Right renal cortex interstitium (tissue), 3 donors: ENCODE measurements around the gene E2F7. TPM values are rescaled to one million over a fixed set of nuclear protein-coding genes. Genes with fewer than 3 reads are reported as not detected.

Experiments used
- DNase-seq, 3 donors: peaks; one replicate each; pipeline ENCODE4 v3.0.0-alpha.2; 2013; ENCODE audit warnings: low read depth in 3 of 3, low spot score in 2 of 3
- polyA plus RNA-seq, 3 donors: library from polyadenylated mRNA; unstranded; fragments of 120-200 nt; gene quantifications; one replicate each; pipeline ENCODE4 v1.2.1, GENCODE V29; 2013; ENCODE audit not compliant: insufficient read length in 3 of 3

E2F7 gene
- polyA plus RNA-seq, 3 donors, result 6.4 to 7.5 (median 6.5) TPM

DNA sequence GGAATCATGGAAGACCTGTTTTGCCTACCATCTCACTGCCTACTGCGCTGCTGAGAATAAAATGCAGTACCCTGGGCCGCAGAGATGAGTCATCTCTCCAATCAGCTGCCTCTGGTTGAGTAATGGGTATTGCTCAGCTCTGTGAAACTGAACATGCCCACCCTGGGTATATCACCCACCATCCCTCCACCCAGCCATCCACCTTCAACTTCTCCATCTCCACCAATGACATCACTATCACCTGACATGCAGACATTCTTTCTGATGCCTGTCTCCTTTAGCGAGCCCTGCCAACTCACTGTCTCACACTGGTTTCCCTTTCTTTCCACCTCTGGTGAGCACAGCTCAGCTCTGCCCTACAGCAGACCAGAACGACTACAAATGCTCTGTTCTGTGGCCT is 33.6 kb downstream of the E2F7 start:
- no peak for DNase-seq

DNA sequence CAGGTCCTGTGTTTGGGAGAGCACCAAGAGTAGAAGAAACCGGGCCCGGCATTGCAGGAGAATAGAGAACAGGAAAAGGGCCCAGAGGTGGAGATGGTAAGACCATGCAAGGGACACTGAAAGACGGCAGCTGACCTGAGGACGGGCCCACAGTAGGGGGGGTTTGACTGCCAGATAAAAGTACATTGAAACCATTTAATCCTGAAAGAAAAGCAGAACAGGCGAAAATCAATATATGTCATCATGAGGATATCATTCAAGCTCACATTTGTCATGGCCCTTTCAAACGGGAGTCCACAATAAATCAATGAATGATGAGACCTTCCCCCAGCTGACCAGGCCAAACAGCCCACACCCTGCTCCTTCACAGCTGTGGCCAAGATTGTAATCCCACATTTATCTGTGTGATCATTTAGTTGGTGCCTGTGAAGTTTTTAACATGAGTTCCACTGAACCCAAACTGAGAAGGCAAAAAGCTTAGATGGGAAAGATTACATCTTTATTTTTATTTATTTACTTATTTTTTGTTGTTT is 39.5 kb downstream of the E2F7 start:
- no peak for DNase-seq

DNA sequence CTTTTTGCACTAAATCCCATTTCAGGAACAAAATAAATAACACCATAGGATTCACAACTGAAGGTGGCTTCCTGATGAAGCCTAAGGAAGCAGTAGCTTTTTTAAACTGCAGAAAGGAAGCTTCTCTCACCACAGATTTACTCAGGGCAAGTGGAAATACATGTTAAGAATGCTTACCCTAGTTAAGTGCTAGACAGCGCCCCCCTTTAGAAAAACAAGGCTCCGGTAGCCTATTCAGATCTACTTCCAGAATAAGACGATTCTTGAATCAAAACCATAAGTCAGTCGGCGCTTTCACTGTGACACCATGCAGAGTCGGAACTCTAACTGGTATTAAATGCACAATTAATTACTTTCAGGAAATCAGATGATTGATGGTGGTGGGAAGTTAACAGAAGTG is 41.9 kb downstream of the E2F7 start:
- DNase-seq, result no peak

DNA sequence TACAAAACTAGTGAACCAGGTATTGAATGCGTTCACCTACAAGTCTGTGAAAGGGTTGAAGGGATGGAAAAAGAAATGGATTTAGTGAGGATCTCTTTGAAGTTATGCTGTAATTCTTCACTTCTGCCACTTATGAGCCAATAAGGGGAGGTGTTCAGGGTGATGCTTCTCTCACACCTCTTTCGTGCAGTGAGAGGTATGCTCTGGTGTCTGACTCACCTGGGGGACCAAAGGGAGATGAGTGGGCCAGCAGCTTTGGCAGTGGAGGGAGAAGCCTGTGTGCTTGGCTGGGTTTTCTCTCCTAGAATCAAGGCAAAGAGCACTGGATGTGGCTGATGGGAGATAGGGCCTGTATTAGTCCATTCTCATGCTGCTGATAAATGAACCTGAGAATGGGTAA is 45.4 kb downstream of the E2F7 start:
- no peak for DNase-seq

DNA sequence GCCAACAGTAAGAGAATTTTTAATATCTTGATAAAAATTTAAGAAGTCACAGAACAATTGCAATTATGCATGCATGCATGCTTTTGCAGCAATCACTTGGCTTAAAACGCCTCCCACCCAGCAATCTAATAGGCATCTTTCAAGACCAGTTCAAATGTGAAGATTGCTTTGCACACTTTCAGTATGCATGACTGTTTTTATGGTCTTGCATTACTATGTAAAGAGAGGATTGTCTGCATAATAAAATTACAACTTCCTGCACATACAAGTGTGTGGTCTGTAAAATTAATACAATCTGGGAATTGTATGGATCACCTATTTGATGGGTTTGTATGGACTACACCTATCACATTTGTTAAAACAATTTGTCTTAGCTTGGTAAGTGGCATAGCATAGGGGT is 48.8 kb downstream of the E2F7 start:
- DNase-seq, result no peak

DNA sequence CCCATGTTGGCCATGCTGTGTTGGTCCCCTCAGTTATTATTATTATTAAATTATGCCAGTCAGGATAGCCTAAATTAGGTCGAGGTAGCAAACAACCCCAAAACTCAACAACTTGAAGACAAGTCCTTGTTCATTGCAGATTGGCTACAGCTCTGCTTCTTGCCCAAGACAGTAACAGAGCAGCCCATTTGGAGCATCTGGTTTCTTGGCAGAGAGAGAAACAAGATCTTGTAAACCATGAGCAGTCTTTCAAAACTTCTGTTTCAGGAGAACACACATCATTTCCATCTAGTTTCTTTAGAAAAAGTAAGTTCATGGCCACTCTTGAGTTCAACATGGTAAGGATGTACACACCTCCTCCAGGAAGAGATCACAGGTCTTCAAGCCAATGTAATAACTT is 52.3 kb downstream of the E2F7 start:
- DNase-seq, result no peak

DNA sequence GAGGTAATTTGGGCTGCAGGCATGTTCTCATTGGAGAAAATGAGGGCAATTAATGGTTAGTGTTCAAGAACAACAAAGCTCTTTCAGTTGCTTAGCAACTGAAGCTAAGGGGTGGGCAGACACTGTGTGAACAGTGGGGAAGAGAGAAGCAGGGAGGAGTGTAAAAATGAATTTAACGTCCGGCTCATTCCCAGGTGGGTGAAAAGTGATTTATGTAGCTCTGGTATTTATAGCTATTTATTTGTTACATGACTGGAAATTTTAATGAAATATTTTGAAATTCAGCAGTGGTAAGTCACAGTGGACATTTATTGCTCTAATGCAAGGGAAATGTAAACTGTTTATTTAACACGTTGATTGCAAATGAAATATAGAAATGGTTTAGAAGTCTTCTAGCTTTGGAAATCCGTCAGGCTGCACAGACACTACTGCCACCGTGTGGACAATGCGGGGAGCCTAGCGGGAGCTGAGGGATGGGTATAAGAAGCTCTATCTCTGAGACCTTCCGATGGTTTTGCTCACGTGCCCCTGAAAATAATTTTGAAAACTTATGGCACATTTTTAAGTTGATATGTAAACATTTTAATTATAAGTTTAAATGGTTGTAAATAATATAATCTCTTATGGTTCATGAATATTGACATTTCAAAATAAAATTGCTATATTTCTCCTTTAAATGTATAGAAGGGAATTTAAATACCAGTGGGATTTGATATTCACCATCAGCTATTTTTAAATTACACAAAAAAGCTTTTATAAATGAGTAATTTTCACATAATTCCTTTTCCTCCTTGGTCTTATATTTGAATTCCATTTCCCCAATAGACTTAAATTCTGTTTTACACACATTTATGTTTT is 54.4 kb downstream of the E2F7 start:
- DNase-seq, result peak; percentile 53 to 58 (median 58)

DNA sequence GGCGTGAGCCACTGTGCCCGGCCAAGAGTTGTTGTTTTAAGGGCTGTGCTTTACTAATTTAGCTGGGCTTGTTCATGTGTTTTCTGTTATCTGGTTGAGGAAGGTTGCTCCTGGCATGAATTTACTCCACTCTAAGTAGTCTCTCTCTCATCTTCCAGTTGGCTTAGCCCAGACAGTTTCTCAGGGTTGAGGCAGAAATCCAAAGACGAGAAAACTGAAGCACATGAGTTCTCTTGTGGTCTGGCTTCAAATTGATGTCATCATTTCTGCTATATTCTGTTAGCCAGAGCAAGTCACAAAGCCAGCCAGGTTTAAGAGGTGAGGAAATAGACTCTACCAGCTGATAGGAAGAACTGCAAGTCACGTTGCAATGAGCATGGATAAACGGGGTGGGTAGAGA is 57.9 kb downstream of the E2F7 start:
- DNase-seq, result no peak

DNA sequence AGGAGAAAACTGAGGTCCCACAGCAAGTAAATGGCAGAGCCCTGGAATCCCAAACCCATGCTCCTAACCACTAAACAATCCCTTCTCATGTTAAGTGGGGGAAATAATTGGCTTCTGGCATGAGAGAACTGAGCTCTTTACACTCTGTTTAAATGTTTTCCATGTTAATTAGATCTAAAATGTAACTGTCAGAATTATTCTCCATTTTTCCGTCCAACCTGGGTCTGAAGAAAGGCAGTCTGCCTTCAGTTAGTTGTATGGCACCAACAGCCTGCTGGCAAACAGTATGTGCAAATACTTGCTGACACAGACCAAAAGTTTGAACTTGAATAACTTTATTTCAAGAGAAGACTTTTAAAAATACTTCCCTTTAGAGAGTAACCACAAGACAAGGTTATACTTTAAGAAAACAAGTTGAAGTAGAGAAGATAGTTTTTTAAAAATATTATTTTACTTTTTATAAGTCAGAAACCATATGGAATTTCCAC is 59.7 kb downstream of the E2F7 start:
- DNase-seq, result no peak

DNA sequence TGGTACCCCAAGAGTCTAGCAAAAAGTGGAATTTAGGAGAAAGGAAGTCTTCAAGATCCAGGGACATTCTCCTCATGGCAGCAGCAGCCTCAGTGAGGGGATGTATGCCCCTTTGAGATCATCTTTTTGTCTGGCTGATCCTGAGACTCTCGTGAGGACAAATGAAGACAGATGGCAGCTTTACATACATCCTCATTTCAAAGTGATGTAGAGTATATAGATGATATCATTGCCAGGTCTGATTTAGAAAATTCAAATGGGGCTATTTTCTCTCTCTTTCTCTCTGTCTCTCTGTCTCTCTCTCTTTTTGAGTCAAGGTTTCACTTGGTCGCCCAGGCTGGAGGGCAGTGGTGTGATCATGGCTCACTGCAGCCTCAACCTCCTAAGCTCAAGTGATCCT is 61.5 kb downstream of the E2F7 start:
- DNase-seq, result no peak

DNA sequence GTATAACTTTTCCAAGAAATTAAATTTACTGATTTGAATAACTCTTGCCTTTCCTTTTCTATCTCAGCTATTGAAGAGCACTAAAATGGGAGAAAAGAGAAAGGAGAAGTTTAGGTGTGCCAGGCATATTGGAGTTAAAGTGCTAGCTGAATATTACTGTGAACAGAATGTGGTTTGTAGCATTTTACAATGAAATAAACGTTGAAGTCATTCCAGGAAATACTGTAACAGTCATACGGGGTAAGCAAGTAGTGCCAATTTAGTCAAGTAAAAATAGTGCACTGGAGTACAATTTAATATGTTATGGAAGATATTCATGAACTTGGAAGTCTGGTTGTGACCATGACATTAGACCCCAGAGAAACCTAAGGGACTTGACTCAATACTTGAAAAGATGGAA is 62.1 kb downstream of the E2F7 start:
- no peak for DNase-seq

DNA sequence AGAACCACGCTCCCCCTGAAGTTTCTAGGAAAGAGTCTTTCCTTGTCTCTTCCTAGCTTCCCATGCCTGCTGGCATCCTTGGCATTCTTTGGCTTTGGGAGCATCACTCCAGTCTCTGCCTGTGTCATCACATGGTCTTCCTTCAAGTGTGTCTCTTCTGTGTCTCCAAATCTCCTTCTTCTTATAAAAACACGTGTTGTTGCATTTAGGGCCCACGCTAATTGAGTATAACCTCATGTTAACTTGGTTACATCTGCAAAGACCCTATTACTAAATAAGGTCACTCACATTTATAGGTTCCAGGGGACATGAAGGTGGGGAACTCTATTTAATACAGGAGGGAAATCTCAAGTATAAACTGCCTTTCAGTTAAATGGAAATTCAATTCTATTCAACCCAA is 63.0 kb downstream of the E2F7 start:
- no peak for DNase-seq

DNA sequence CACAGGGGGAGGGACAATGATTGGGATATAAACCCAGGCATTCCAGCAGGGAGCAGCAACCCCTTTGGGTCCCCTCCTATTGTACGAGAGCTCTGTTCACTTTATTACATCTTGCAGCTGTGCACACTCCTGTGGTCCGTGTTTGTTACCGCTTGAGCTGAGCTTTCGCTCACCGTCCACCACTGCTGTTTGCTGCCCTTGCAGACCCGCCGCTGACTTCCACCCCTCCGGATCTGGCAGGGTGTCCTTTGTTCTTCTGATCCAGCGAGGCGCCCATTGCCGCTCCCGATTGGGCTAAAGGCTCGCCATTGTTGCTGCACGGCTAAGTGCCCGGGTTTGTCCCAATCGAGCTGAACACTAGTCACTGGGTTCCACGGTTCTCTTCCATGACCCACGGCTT is 64.1 kb downstream of the E2F7 start:
- no peak for DNase-seq

DNA sequence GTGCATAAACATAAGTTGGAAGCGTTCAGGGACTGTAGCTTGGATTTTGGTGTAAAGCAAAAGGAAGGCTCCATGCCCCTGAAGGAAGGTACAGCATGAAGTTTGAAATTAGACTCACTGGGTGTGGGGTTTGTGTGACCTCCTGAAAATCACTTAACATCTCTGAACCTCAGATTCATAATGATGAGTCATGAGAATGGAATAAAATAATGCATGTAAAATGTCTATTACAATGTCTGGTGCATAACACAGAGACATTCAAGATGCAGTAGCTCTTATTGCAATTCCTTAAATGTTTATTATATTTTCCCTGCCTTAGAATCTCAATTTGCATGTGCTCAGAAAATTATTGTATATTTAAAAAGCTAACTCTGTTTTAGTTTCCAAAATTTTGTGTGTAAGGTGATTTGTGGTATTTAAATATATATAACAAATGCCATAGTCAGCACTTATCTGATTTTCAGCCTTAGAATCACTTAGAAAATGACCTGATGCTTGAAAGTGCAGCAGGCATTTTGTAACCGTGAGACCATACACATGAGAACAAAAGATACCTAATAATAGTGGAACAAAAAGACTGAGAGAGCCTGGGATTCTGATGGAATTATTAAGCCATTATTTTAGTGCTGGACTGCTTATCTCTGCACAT is 66.3 kb downstream of the E2F7 start:
- no peak for DNase-seq

DNA sequence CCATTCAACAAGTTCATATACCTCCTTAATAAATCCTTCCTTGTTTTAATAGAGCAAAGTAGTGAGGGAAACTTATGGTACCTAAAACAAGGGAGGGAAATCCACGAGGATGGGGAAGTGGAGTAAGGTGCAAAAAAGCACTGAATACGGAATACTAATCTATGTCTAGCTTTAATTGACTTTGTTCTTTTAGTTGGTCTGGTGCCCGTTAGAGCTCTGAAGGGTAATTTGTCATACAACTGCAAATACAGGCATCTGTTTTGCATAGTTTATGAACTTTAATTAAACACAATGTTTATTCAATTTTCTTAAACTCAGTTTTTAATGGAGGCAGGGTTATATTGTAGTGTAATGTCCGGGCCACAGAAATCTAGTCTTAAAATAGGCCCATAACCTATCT is 67.0 kb downstream of the E2F7 start:
- DNase-seq, result no peak

DNA sequence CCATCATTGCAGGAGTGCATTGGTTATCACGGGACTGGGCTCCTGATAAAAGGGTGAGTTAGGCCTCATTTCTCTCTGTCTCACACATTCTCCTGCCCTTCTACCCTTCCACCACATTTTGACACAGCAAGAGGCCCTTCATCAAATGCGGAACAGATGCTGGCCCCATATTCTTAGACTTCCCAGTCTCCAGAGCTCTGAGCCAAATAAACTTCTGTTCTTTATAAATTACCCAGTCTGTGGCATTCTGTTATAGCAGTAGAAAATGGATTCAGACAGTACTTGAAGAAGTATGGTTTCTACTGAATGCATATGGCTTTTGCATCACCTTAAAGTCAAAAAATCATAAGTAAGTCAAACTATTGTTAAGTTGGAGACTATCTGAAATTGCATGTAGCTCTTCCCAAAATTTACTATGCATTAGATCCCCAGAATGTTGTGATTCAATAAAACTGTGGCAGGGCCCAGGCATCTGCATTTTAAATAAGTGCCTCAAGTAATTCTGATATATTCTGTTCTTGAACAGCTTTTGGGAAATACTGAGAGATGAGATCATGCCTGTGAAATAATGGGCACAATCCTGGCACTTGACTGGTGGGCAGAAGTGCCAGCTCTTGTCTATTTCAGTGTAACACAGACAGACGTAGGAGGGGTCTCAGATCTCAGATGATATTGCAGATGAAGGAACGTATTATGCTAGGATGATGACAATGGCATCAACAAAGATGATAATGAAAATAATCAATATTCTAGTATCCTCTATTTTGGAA is 68.2 kb downstream of the E2F7 start:
- DNase-seq, result no peak

DNA sequence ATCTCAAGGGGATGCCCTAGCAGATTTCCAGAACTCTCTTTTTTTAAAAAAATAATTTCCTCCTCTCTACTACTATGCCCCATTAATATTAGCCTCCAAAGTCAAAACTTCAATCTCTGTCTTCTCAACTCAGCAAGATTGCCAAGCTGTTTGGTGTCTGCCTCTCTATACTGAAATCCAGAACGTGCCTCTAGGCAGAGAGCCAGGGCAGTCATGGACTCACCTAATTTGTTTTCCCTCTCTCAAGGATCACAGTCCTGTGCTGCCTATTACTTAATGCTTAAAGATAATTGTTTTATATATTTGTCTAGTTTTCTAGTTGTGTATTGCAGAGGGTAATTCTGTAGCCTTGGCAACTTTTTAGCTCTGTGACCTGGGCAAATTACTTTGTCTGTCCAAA is 74.7 kb downstream of the E2F7 start:
- DNase-seq, result no peak

DNA sequence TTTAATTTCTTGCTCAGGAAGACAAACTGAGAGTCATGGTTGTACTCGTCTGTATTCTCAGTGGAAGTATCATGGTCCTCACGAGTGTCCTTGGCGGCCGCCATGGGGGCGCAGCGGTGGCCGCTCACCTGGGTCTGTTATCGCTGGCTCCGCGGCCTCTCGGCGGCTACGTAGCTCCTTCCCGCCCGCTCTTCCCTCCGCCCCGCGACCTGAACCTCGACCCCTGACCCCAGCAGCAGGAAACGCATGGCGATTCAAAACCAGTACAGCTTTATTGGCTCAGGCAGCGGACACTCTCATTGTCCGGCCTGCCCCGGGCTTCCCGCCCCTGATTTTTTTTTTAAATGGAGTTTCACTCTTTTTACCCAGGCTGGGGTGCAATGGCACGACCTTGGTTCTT is 80.8 kb downstream of the E2F7 start:
- no peak for DNase-seq

DNA sequence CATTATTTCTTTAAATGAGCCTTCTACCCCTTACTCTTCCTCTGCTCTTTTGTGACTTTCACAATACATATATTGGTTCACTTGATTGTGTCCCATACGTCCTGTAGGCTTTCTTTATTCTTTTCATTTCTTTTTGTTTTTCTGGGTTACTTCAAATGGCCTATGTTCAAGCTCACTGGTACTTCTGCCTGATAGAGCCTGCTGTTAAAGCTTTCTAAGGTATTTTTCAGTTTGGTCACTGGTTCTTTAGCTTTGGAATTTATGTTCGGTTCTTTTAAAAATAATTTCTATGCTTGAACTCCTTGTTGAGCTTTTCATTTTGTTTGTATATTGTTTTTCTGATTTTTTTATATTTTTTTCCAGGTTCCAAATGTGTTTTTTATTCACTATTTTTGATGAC is 81.9 kb downstream of the E2F7 start:
- no peak for DNase-seq

DNA sequence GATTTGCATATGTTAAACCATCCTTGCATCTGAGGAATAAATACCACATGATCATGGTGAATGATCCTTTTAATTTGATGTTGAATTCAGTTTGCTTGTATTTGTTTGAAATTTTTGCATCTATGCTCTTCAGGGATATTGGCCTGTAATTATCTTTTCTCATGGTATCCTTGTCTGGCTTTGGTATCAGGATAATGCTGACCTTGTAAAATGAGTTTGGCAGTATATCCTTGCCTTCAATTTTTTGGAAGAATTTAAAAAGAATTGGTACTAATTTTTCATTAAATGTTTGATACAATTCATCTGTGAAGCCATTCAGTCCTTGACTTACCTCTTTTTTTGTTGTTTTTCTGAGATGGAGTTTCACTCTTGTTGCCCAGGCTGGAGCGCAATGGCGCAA is 85.2 kb downstream of the E2F7 start:
- no peak for DNase-seq

DNA sequence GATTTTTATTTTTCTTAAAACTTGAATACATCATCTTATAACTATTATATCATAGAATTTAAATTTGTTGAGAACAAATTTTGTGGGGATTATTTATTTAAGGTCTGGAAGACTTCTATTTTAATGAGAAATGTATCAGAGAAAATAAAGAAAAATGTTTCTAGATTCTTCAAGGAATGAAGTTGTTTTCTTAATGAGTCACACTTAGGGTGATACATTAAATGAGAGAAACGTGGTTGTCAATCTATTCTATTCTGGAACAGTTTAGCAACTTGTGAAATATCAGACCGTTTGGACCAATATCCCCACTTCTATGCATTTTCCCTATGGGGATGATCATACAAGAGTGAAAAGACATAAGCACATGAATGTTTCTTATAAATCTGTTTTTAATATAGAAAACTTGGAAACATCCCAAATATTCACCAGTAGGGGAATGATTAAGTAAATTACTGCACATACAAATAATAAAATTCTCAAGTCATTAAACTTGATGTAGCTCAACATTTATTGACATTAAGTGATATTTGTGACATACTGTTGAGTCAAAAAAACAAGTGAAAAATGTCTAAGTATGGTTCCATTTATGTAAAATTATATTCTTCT is 88.5 kb downstream of the E2F7 start:
- no peak for DNase-seq
